ENCODE data around the gene MXD3.

The MXD3 gene

DNA sequence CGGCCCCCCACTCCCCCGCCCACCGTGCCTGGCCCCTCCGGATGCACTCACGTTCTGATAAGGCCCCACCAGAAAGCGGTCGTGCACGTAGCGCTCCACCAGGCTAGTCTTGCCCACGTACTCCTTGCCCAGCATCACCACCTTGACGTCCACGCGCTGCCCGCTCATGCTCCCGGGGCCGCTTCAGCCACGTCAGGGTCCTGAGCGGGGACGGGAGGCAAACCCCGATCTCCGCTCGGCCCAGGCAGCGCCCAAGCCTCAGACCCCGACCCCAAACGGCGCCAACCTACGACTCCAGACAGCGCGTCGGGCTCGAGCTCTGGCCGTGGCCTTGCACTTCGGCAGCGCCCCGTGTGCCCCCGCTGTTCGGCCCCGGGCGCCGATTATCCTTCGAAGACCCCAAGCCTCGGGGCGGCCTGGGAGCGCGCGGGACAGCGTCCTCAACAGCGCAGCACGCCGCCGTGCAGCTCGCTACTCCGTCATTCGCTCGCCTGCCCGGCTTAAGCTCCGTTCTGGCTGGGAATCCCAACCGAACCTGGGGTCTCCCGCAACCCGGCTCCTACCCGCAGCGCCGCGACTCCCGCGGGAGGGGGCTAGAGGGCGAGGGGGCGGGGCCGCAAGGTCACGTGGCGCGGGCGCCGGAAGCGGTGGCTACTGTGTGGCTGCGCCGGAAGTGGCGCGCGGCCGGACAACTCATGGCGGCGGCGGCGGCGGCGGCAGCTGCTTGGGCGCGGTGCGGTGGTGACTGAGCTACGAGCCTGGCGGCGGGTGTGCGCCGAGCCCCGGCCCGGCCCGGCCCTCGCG lies 8.4 kb downstream of the MXD3 start, which contains the start of the genes PRELID1 and RAB24:
Gene PRELID1 (plus strand): TSS at position 679 of the 804 bp plus-strand sequence. CDS start 187 bp downstream, outside the sequence.
Gene RAB24 (minus strand): TSS at position 599 of the 804 bp plus-strand sequence. CDS start 431 bp downstream, at position 168.
- peak; percentile 50 to 56 for DNase-seq (ENCODE audit: low read depth in 2 of 2)

GRCh38 chr5:177302354-177303110 lies 9.2 kb downstream of the MXD3 start:
- DNase-seq (ENCODE audit: low read depth in 2 of 2) = no peak

DNA sequence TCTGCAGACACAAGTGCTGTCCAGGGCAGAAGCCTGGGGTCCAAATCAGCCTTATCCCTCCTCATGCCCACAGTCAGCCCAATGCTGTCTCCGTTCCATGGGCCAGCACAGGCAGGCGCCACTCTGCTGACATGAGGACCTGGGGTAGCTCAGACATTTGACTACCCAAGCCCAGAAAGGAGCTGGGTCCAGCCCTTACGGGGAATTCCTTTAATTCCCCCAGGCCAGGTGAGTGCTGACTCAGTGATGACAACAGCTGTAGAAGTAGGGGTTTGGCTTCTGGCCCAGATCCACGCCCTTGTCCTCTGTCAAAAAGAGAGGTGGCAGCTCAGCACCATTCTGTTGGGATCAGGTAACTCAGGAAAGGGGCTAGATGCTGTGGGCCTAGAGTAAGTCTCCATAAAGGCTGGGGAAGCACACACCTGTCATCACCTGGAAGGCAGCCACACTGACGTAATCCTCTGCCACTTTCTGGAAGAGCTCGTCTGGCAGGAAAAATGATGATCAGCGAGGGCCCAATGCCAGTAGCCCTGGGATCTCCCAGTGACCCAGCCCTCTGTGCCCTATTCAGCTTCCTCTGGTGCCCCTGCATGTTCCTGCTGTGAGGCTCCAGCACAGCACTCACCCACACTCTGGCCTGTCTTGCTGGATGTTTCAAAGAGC lies 10.1 kb downstream of the MXD3 start:
- no peak for DNase-seq (ENCODE audit: low read depth in 2 of 2)

GRCh38 chr5:177300951-177301350 lies 10.7 kb downstream of the MXD3 start:
- no peak for DNase-seq (ENCODE audit: low read depth in 2 of 2)

DNA sequence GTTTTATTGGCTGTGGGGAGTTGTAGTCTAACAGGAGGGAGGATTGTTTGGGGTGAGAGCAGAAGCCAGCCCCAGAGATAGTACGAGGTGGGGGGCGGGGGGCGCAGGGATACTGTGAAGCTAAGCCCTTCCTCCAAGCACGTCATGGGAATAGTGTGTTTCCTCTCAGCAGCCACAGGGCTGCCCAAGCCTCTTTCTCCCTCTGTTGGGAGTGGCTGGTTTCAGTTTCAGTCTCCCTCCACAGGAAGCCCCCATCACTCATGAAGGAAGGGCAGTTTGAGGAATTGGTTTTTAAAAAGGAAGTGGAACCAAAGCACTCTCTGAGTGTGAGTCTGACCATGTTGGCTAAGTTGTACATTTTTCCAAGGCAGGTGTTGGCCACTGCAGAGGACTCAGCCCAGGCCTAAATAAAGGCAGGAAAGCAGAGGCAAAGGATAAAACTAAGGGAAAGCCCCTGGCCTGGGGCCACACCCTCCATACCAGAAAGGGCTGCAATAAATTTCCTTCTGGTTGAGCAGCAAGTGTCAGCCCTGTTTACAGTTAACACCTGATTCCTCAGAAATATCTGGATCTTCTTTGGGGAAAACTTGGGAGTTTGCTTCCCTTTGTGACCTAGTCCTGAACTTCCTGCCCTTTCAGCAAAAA lies 11.3 kb downstream of the MXD3 start:
- peak; percentile 28 to 30 for DNase-seq (ENCODE audit: low read depth in 2 of 2)

GRCh38 chr5:177299697-177300096 lies 12.0 kb downstream of the MXD3 start:
- DNase-seq (ENCODE audit: low read depth in 2 of 2) = no peak

DNA sequence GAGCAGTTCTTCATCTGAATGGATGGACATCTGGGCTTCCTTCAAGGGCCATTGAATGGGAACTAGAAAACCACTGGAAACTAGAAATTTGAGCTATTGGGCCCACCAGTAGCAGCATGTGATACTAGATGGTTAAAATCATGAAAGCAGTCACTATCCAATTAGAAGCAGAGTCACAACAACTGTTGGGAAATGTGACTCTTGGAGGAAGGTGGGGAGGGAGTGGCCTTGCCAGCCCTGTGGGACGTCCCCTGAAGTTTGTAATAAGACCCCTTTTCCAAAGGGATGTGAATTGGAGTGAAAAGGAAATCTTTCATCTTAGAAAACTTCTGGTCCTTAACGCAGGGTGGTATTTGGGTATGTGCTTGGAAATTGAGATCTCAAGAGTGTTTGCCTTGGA lies 13.8 kb downstream of the MXD3 start:
- DNase-seq (ENCODE audit: low read depth in 2 of 2) = no peak

- DNase-seq (ENCODE audit: low read depth in 2 of 2) = no peak
These were observed 15.1 kb downstream of the MXD3 start for GRCh38 chr5:177296581-177296980.

DNA sequence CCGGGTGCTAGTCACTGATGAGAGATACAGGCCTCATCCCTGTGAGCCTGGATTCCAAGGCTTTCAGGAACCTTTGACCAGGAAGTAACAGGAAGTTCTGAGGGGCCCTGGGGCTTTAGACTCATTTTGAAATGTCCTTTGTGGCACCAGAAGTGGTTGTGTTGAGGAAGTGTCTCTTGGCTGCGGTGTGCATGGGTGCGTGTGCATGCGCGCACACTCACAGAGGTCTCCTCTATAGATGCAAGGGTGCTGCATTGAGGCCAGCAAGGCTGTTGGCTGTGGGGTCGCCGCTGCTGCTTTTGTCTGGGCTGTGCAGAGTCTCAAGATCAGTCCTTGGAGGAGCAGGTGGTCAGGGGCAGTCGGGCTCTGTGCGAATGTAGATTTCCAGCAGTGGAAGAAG lies 15.8 kb downstream of the MXD3 start:
- no peak for DNase-seq (ENCODE audit: low read depth in 2 of 2)

GRCh38 chr5:177294632-177295031 lies 17.1 kb downstream of the MXD3 start:
- DNase-seq (ENCODE audit: low read depth in 2 of 2) = no peak

GRCh38 chr5:177293819-177294581 lies 17.7 kb downstream of the MXD3 start:
- no peak for DNase-seq (ENCODE audit: low read depth in 2 of 2)

DNA sequence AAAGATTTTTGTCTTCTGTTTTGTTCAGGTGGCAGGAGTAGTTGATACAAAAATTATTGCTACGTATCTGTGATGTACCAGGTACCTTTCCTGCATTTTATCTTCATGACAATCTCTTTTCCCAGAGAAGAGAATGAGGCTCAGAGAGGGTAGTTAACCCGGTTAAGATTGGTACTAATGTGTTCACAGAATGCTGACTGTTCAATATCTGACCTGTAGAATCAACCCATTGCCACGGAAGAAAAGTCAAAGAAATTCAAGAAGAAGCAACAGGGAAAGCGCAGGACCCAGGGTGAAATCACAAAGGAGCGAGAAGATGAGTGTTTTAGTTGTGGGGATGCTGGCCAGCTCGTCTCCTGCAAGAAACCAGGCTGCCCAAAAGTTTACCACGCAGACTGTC lies 20.0 kb downstream of the MXD3 start:
- no peak for DNase-seq (ENCODE audit: low read depth in 2 of 2)

DNA sequence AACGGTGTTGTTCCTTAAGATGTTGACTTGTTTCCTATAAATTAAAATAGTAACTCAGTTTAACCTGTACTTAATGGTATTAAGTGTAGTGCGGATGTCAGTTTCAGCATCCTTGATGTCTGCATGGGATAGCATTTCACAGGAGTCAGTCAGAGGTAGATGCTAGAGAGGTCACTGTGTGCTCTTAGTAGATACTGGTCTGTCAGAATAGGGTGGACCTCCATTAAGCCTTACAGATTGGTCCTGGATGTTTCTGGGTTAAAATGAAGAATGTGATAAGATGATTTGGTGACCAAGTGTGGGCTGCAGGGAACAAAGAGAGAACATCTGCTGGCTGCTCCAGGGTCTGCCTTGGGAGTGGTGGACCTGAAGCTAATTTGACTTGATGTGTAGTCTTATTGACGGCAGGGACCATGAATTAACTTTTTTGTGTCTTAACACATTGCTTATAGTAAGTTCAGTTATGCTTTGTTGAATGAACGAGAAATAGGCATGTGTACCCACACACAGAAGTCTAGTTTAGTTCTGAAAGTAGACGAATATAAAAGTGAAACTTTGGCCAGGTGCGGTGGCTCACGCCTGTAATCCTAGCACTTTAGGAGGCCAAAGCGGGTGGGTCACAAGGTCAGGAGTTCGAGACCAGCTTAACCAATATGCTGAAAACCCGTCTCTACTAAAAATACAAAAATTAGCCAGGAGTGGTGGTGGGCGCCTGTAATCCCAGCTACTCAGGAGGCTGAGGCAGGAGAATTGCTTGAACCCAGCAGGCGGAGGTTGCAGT lies 20.7 kb downstream of the MXD3 start:
- DNase-seq (ENCODE audit: low read depth in 2 of 2) = no peak

GRCh38 chr5:177288191-177288590 lies 23.5 kb downstream of the MXD3 start:
- no peak for DNase-seq (ENCODE audit: low read depth in 2 of 2)

- no peak for DNase-seq (ENCODE audit: low read depth in 2 of 2)
These were observed 34.8 kb downstream of the MXD3 start for GRCh38 chr5:177276886-177277285.

- DNase-seq (ENCODE audit: low read depth in 2 of 2) = no peak
These were observed 35.8 kb downstream of the MXD3 start for GRCh38 chr5:177275883-177276282.

- no peak for DNase-seq (ENCODE audit: low read depth in 2 of 2)
These were observed 40.6 kb downstream of the MXD3 start for GRCh38 chr5:177271113-177271512.

DNA sequence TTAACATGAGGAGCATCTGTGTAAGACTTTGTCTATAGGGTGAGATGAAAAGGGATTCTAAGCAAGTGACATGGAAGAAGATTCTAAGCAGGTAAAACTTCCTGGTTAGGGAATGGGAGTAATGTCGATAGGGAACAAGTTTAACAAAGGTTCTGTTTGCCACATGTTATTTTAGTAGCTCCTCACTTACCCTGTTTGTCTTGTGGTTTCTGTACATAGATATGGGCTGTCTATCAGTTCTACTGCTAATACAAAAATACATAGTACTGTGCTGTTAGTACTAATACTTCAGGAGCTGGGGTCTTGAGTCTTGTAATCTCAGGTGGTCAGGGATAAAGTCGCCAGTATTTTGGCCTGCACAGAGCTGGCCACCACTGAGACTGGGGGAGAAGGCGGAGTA lies 41.0 kb downstream of the MXD3 start:
- no peak for DNase-seq (ENCODE audit: low read depth in 2 of 2)

- DNase-seq (ENCODE audit: low read depth in 2 of 2) = no peak
These were observed 41.7 kb downstream of the MXD3 start for GRCh38 chr5:177269976-177270375.

DNA sequence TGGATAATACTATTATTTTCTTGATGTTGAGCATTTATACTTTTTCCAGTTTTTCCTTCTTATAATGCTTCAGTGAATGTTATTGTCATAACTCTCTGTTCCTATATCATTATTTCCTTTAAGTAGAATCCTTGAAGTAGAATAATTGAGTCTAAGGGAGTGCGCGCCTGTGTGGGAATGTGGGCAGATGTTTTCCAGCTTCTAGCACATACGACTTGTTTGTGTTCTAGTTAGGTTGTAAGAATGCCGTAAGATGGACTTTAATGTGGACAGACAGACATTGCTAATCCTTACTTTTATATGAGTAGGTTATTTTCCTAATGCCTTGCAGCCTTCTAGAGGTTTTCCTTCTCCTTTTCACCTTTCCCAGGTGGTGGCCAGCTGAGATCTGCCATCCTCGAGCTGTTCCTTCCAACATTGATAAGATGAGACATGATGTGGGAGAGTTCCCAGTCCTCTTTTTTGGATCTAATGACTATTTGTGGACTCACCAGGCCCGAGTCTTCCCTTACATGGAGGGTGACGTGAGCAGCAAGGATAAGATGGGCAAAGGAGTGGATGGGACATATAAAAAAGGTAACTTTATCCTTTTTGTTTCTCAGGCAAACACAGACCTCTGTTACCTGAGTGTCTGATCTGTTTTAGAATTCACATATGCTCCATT lies 42.3 kb downstream of the MXD3 start:
- no peak for DNase-seq (ENCODE audit: low read depth in 2 of 2)
